DMS79 (cell line): ENCODE data around the gene NIPBL.
"Not testable (repeated sequence)": the region's sequence is repeated elsewhere in the genome, so short reads cannot be mapped to it uniquely, and the experiment has no call there.

ENCODE experiments used
- DNase-seq: peaks from one replicate; lab custom pipeline; 2025; lab: John Stamatoyannopoulos, UW

NIPBL gene

GRCh38 chr5:36876299-36876964 is at the start of gene NIPBL:
Gene NIPBL (plus strand): TSS chr5:36876769. CDS start chr5:36953697, 76,928 bp downstream.
- peak; percentile 66 for DNase-seq

- DNase-seq = no peak
Measured at GRCh38 chr5:36832274-36832673, 44.3 kb upstream of the NIPBL start.

- DNase-seq = no peak
Measured at GRCh38 chr5:36836831-36837230, 39.7 kb upstream of the NIPBL start.

- no peak for DNase-seq
Measured at GRCh38 chr5:36839489-36840476, 36.8 kb upstream of the NIPBL start.

- no peak for DNase-seq
Measured at GRCh38 chr5:36841677-36842076, 34.9 kb upstream of the NIPBL start.

- DNase-seq = no peak
Measured at GRCh38 chr5:36842087-36842486, 34.5 kb upstream of the NIPBL start.

DNA sequence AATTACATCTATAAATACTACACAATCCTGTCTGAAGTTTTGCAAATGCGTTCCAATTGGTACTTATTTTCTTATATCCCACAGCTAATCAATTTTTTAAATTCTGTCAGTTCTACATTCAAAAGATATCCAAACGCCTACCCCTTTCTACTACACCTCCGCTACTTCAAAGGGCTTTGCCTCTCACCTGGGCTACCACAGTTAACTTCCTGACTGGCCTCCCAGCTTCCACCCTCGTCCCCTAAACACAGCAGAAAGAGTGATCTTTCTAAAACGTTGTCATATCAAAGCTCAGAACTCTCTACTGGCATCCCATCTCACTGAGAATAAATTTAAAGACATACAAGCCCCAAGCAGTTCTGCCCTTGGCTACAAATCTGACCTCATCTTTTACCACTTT is 32.3 kb upstream of the NIPBL start:
- DNase-seq = no peak

GRCh38 chr5:36848545-36848944 is 28.0 kb upstream of the NIPBL start:
- DNase-seq = not testable (repeated sequence)

DNA sequence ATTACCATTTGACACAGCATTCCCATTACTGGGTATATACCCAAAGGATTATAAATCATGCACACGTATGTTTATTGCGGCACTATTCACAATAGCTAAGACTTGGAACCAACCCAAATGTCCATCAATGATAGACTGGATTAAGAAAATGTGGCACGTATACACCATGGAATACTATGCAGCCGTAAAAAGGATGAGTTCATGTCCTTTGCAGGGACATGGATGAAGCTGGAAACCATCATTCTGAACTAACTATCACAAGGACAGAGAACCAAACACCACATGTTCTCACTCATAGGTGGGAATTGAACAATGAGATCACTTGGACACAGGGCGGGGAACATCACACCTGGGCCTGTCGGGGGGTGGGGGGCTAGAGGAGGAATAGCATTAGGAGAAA is 23.7 kb upstream of the NIPBL start:
- not testable (repeated sequence) for DNase-seq

DNA sequence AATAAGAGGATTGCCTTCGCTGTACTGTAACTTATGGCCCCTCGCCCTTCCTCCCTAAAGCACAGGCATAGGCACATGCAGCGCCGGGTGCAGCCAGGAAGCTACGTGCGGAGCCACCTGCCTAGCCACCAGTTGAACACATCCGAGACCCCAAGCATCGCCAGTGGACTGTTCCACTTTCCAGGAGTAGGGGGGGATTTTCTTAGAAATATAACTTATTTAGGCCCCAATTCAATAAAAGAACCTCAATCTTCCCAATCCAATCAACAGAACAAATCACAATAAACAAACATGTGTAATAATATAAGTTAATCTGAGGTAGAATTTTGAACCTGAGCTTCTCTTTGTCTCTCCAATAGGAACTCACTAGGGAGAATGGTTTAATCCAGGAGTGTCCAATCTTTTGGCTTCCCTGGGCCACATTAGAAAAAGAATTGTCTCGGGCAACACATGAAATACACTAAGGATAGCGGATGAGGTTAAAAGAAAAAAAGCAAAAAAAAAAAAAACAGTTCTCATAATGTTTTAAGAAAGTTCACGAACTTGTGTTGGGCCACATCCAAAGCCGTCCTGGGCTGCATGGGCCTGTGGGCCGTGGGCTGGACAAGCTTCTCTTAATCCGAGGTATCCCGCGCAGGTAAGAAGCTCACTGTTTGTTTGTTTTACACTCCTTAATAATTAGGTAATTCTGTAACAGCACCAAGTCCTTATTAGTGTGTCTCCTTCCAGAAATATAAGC is 22.0 kb upstream of the NIPBL start:
- DNase-seq = no peak

GRCh38 chr5:36855141-36855495 is 21.5 kb upstream of the NIPBL start:
- no peak for DNase-seq

GRCh38 chr5:36861871-36862270 is 14.7 kb upstream of the NIPBL start:
- DNase-seq = no peak

GRCh38 chr5:36870399-36871040 is 6.0 kb upstream of the NIPBL start:
- DNase-seq = peak; percentile 48

GRCh38 chr5:36874465-36874864 is 2.1 kb upstream of the NIPBL start:
- no peak for DNase-seq

- peak; percentile 24 for DNase-seq
Measured at GRCh38 chr5:36875051-36875789, 1.3 kb upstream of the NIPBL start.

GRCh38 chr5:36875790-36876298 is 725 bp upstream of the NIPBL start:
- peak; percentile 33 for DNase-seq

DNA sequence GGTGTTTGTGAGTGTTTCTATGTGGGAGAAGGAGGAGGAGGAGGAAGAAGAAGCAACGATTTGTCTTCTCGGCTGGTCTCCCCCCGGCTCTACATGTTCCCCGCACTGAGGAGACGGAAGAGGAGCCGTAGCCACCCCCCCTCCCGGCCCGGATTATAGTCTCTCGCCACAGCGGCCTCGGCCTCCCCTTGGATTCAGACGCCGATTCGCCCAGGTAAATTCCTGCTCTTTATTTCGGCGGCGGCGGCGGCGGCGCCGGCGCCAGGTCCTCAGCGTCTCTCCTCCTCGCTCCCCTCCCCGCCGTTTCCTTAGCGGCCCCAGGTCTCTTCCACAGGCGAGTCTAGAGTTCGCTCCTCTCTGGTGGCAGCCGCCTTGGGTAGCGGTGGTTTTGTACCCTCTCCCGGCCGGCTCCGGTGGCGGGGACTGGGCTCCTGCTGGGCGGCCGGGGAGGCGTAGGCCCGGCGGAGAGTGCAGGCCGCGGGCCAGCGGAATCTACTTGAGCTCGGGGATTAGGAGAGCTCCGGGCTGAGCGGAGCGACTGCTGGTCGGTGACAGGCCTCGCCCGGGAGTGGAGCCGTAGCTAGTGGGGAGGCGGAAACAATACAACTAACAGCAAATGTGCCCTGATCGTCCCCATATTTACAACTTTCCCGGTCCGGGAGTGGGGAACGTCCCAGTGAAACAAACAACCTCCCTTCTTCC is 547 bp downstream of the NIPBL start:
- DNase-seq = no peak

DNA sequence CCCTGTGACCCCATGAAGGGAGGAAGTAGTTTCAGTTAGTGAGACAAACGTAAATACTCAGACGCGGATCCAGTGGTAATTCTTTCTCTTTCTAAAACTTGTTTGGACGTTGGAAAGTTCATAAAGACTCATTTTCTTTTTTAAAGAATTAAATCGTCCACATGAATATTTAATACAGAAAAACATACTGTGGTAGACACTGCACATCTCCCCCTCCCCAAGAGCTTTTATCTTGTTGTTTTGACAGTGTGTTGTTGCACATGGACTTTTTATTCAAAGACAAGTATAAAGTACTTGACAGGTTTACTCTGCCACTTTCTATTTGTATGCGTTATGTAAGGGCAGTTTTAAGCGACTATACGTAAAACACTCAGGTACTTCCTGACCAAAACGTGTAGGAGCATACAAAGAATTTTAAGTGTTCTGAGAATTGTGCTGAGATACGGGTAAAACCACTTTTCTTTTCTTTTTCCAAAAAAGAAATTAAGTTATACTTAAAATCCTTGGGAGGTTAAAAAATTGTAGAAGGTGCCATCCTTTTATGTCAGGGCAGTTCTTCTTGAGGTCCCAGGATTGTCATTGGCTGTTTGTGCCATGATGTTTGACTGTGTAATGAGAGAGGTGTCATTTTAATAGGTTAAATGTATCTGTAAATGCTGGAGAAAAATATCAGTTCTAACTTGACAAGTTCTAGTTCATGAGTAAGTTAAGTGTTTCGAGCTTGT is 1.3 kb downstream of the NIPBL start:
- peak; percentile 8 for DNase-seq

- peak; percentile 22 for DNase-seq
Measured at GRCh38 chr5:36878392-36879082, 2.0 kb downstream of the NIPBL start.
